Measurements from ENCODE around the gene DIP2C. TPM values are rescaled to one million over a fixed set of nuclear protein-coding genes. Genes with fewer than 3 reads are reported as not detected.
"Not testable (repeated sequence)": the region's sequence is repeated elsewhere in the genome, so short reads cannot be mapped to it uniquely, and the experiment has no call there.

Gene DIP2C
- total RNA-seq, 4 donors from 2014 or later = 2.4 to 14.9 (median 6.1) TPM

GRCh38 chr10:680146-680545, 9.3 kb downstream of the DIP2C start:
- Histone ChIP-seq H3K9me3 (no peaks in the 10 kb centered on the region), H3K27ac (peak overlapping the region in 2 of 4 donors; percentile 12 to 29), H3K27me3 (no peaks in the 10 kb centered on the region), H3K36me3 (no peaks in the 10 kb centered on the region), H3K4me3 (no peak overlapping the region), H3K4me1 (peaks cover 4 to 49% (median 7%) of the 10 kb centered on the region in 3 donors)
- TF ChIP-seq POLR2A (IDR thresholded peaks at IDR 0.05) = no peak
- TF ChIP-seq CTCF (IDR thresholded peaks at IDR 0.05) = no peak
- 67 to 73% methylated on average over 9 to 11 of the region's 11 CpGs for WGBS, 2 donors
- no peak for DNase-seq
- intact Hi-C loops (cut with DNase I) = loop anchor here (10.0 kb wide), 1 partner anchor 165 kb away; no protein-coding TSS in a partner anchor

- TF ChIP-seq CTCF (IDR thresholded peaks at IDR 0.05) (no peak), POLR2A (IDR thresholded peaks at IDR 0.05) (no peak)
- Histone ChIP-seq H3K4me3 (no peak overlapping the region), H3K4me1 (peaks cover 4 to 48% (median 7%) of the 10 kb centered on the region in 3 donors), H3K27me3 (no peaks in the 10 kb centered on the region), H3K36me3 (no peaks in the 10 kb centered on the region), H3K9me3 (no peaks in the 10 kb centered on the region), H3K27ac (peak overlapping the region in 1 of 4 donors; percentile 12)
- intact Hi-C loops (cut with DNase I) = no loop called here
- DNase-seq = no peak
- WGBS, 2 donors = 91 to 97% methylated on average over 13 to 14 of the region's 15 CpGs
Observed at GRCh38 chr10:679556-679955, 9.9 kb downstream of the DIP2C start.

- H3K27me3 ChIP-seq; H3K27ac ChIP-seq; H3K36me3 ChIP-seq; H3K9me3 ChIP-seq; H3K4me3 ChIP-seq; intact Hi-C loops (cut with DNase I); DNase-seq: not testable (repeated sequence)
- peaks cover under 1 to 39% (median 1%) of the 10 kb centered on the region in 3 donors for H3K4me1 ChIP-seq
- 74 to 84% methylated on average over 7 to 10 of the region's 24 CpGs for WGBS, 2 donors
Observed at GRCh38 chr10:678662-679005, 10.8 kb downstream of the DIP2C start.

- DNase-seq = no peak
- Histone ChIP-seq H3K27ac (no peak overlapping the region), H3K9me3 (no peaks in the 10 kb centered on the region), H3K36me3 (no peaks in the 10 kb centered on the region), H3K4me3 (no peak overlapping the region), H3K27me3 (no peaks in the 10 kb centered on the region), H3K4me1 (peaks cover 0 to 33% (median 0%) of the 10 kb centered on the region in 3 donors)
- intact Hi-C loops (cut with DNase I) = no loop called here
- 86 to 90% methylated on average over 13 to 14 of the region's 22 CpGs for WGBS, 2 donors
- TF ChIP-seq POLR2A (IDR thresholded peaks at IDR 0.05) (no peak), CTCF (IDR thresholded peaks at IDR 0.05) (no peak)
Observed at GRCh38 chr10:677750-678661, 11.5 kb downstream of the DIP2C start.

- WGBS, 2 donors = 100% methylated on average over 1 of the region's 1 CpG
- intact Hi-C loops (cut with DNase I) = no loop called here
- no peak for DNase-seq
Observed at GRCh38 chr10:677038-677437, 12.4 kb downstream of the DIP2C start.

More at GRCh38 chr10:677038-677437, 12.4 kb downstream of the DIP2C start:
- Histone ChIP-seq H3K27ac (no peak overlapping the region), H3K27me3 (no peaks in the 10 kb centered on the region), H3K36me3 (no peaks in the 10 kb centered on the region), H3K4me1 (peaks cover 0 to 29% (median 0%) of the 10 kb centered on the region in 3 donors), H3K4me3 (no peak overlapping the region), H3K9me3 (no peaks in the 10 kb centered on the region)
- TF ChIP-seq POLR2A (IDR thresholded peaks at IDR 0.05) (no peak), CTCF (IDR thresholded peaks at IDR 0.05) (no peak)
